Thyroid gland (tissue), 4 donors: ENCODE data around the gene NCLN. TPM values are rescaled to one million over a fixed set of nuclear protein-coding genes. Genes with fewer than 3 reads are reported as not detected.

ENCODE experiments used
- DNase-seq, 2 donors: peaks; one replicate each; pipeline ENCODE4 v3.0.0-alpha.2; 2019
- H3K27ac ChIP-seq, 3 donors: fragments of 200-600 bp; sonication (generic); 1 replicate in 2 of 3; 2 replicates in 1 of 3; pipeline ENCODE4 v1.5.1; 2016 to 2019; ENCODE audit warnings: mild to moderate bottlenecking in 1 of 3, moderate library complexity in 1 of 3
- H3K27me3 ChIP-seq: fragments of 200-600 bp; sonication (generic); one replicate; pipeline ENCODE4 v1.5.1; 2019
- H3K36me3 ChIP-seq, 2 donors: fragments of 200-600 bp; sonication (generic); one replicate each; pipeline ENCODE4 v1.5.1; 2016 to 2019
- H3K4me1 ChIP-seq, 2 donors: fragments of 200-600 bp; sonication (generic); one replicate each; pipeline ENCODE4 v1.5.1; 2017 to 2019
- H3K4me3 ChIP-seq, 3 donors: fragments of 200-600 bp; sonication (generic); replicated peaks in 1 of 3; 1 replicate in 2 of 3; 2 replicates in 1 of 3; pipeline ENCODE4 v1.5.1; 2016; ENCODE audit warnings: mild to moderate bottlenecking in 1 of 3
- H3K9me3 ChIP-seq: fragments of 200-600 bp; sonication (generic); one replicate; pipeline ENCODE4 v1.5.1; 2017
- CTCF ChIP-seq, 6 experiments: fragments of 200-600 bp in 3 of 6; fragments of 450-650 bp in 3 of 6; sonication (generic) in 3 of 6; IDR thresholded peaks; one replicate each; pipeline ENCODE4 v1.5.1; 2016 to 2019; ENCODE audit warnings: antibody characterized with exemption in 6 of 6, mild to moderate bottlenecking in 2 of 6, inconsistent platforms in 1 of 6, moderate library complexity in 1 of 6
- POLR2A ChIP-seq, 2 donors: fragments of 450-650 bp; IDR thresholded peaks; one replicate each; pipeline ENCODE4 v1.6.1; 2017; ENCODE audit warnings: antibody characterized with exemption in 2 of 2, mild to moderate bottlenecking in 2 of 2, moderate library complexity in 1 of 2
- WGBS, 2 donors: methylation state at CpG; one replicate each; pipeline ENCODE4 v1.1.5; 2017; 5-methylcytosine and 5-hydroxymethylcytosine counted together
- intact Hi-C: fragments of 100-400 bp; cut with DNase I; formaldehyde crosslinking; loops from one replicate; pipeline ENCODE4 v1.15.1; 2023
- total RNA-seq, 4 donors: library from RNA; depleted of rRNA; stranded (reverse); fragments of >200 nt; gene quantifications; one replicate each; pipeline ENCODE4 v1.2.3, GENCODE V29; 2016

NCLN gene
- total RNA-seq, 4 donors from 2014 or later = 30.8 to 48.5 (median 37.2) TPM

GRCh38 chr19:3225677-3226093, 40.0 kb downstream of the NCLN start:
- intact Hi-C loops = no loop called here
- peaks cover 0 to 3% of the 10 kb centered on the region in 2 donors for H3K4me1 ChIP-seq
- H3K4me3 ChIP-seq = no peak overlapping the region
- no peak for DNase-seq
- no peak overlapping the region for H3K27ac ChIP-seq
- TF ChIP-seq CTCF (IDR thresholded peaks at IDR 0.05) (no peak), POLR2A (IDR thresholded peaks at IDR 0.05) (no peak)
- no peaks in the 10 kb centered on the region for H3K27me3 ChIP-seq
- H3K9me3 ChIP-seq = no peaks in the 10 kb centered on the region
- H3K36me3 ChIP-seq = no peaks in the 10 kb centered on the region
- 65 to 77% methylated on average over 7 of the region's 16 CpGs for WGBS, 2 donors

GRCh38 chr19:3227054-3227626, 41.4 kb downstream of the NCLN start:
- H3K36me3 ChIP-seq = no peaks in the 10 kb centered on the region
- no peaks in the 10 kb centered on the region for H3K27me3 ChIP-seq
- no peaks in the 10 kb centered on the region for H3K9me3 ChIP-seq
- no peak for TF ChIP-seq CTCF (IDR thresholded peaks at IDR 0.05)
- no peak for TF ChIP-seq POLR2A (IDR thresholded peaks at IDR 0.05)
- DNase-seq = no peak
- intact Hi-C loops = no loop called here
- no peak overlapping the region for H3K27ac ChIP-seq
- no peak overlapping the region for H3K4me3 ChIP-seq
- 66 to 76% methylated on average over 10 to 11 of the region's 12 CpGs for WGBS, 2 donors
- H3K4me1 ChIP-seq = peaks cover 0 to 3% of the 10 kb centered on the region in 2 donors

- Histone ChIP-seq H3K36me3 (no peaks in the 10 kb centered on the region), H3K27me3 (no peaks in the 10 kb centered on the region), H3K4me3 (no peak overlapping the region), H3K27ac (no peak overlapping the region), H3K4me1 (peaks cover 0 to 3% of the 10 kb centered on the region in 2 donors), H3K9me3 (no peaks in the 10 kb centered on the region)
- intact Hi-C loops = no loop called here
- DNase-seq = no peak
- 43 to 49% methylated on average over 7 to 9 of the region's 9 CpGs for WGBS, 2 donors
- TF ChIP-seq POLR2A (IDR thresholded peaks at IDR 0.05) = no peak
- TF ChIP-seq CTCF (IDR thresholded peaks at IDR 0.05) = no peak
Observed at GRCh38 chr19:3229346-3229743, 43.6 kb downstream of the NCLN start.

- Histone ChIP-seq H3K4me1 (no peaks in the 10 kb centered on the region), H3K4me3 (no peak overlapping the region), H3K27me3 (no peaks in the 10 kb centered on the region), H3K9me3 (no peaks in the 10 kb centered on the region), H3K27ac (no peak overlapping the region), H3K36me3 (no peaks in the 10 kb centered on the region)
- no peak for DNase-seq
- TF ChIP-seq POLR2A (IDR thresholded peaks at IDR 0.05) (no peak), CTCF (IDR thresholded peaks at IDR 0.05) (no peak)
- intact Hi-C loops = no loop called here
- WGBS, 2 donors = 85 to 90% methylated on average over 4 of the region's 4 CpGs
Observed at GRCh38 chr19:3229888-3230496, 44.3 kb downstream of the NCLN start.

- H3K4me3 ChIP-seq = no peak overlapping the region
- intact Hi-C loops = no loop called here
- H3K4me1 ChIP-seq = no peaks in the 10 kb centered on the region
- no peaks in the 10 kb centered on the region for H3K9me3 ChIP-seq
- TF ChIP-seq CTCF (IDR thresholded peaks at IDR 0.05) = no peak
- TF ChIP-seq POLR2A (IDR thresholded peaks at IDR 0.05) = no peak
- H3K27me3 ChIP-seq = no peaks in the 10 kb centered on the region
- no peaks in the 10 kb centered on the region for H3K36me3 ChIP-seq
- H3K27ac ChIP-seq = no peak overlapping the region
- no peak for DNase-seq
- 89 to 100% methylated on average over 1 of the region's 1 CpG for WGBS, 2 donors
Observed at GRCh38 chr19:3231288-3231687, 45.6 kb downstream of the NCLN start.
